ENCODE data around the gene HSPA8. TPM values are rescaled to one million over a fixed set of nuclear protein-coding genes. Genes with fewer than 3 reads are reported as not detected.

The HSPA8 gene
- total RNA-seq, 1 donor from 2014 or later, result 1,453 TPM

DNA sequence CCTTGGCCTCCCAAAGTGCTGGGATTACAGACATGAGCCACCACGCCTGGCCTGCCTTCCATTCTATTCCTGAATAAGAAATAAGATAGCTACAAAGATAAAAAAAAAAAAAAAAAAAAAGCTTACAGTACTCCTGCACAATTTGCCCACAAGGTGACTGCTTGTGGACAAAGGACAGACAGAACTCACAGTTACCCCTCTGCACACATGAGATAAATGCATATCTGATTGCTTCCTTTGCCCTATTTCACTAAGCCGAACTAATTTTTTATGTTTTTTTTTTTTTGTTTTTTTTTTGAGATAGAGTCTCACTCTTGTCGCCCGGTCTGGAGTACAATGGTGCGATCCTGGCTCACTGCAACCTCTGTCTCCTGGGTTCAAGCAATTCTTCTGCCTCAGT, 23.6 kb upstream of the HSPA8 start:
- H3K27me3 Mint-ChIP-seq (ENCODE audit: insufficient read depth, low read depth), result no peaks in the 10 kb centered on the region
- no peak for DNase-seq (ENCODE audit: low spot score)
- no peak overlapping the region for H3K9ac ChIP-seq
- no peaks in the 10 kb centered on the region for H3K36me3 ChIP-seq
- no peaks in the 10 kb centered on the region for H3K9me3 Mint-ChIP-seq
- H3K27ac Mint-ChIP-seq, result no peak overlapping the region
- peaks cover 27% of the 10 kb centered on the region for H3K36me3 Mint-ChIP-seq
- TF ChIP-seq EZH2phosphoT487 (IDR thresholded peaks at IDR 0.05), result no peak
- no peak for TF ChIP-seq EZH2 (IDR thresholded peaks at IDR 0.05)
- H3K27ac ChIP-seq, result no peak overlapping the region
- H4K20me1 ChIP-seq (ENCODE audit: low read depth), result no peaks in the 10 kb centered on the region
- no peak overlapping the region for H3K4me3 Mint-ChIP-seq
- H3K4me3 ChIP-seq, result no peak overlapping the region
- H3K27me3 ChIP-seq, result no peaks in the 10 kb centered on the region
- H2AFZ ChIP-seq (replicated peaks), result no peak overlapping the region
- H3K4me1 ChIP-seq, result no peaks in the 10 kb centered on the region
- H3F3A ChIP-seq (ENCODE audit: low read depth), result no peaks in the 10 kb centered on the region
- no peak overlapping the region for H3K4me2 ChIP-seq
- H3K79me2 ChIP-seq (ENCODE audit: low read depth), result no peaks in the 10 kb centered on the region
- no peaks in the 10 kb centered on the region for H3K9me3 ChIP-seq (ENCODE audit: low read depth)
- H3K4me1 Mint-ChIP-seq, result peaks cover 7% of the 10 kb centered on the region

DNA sequence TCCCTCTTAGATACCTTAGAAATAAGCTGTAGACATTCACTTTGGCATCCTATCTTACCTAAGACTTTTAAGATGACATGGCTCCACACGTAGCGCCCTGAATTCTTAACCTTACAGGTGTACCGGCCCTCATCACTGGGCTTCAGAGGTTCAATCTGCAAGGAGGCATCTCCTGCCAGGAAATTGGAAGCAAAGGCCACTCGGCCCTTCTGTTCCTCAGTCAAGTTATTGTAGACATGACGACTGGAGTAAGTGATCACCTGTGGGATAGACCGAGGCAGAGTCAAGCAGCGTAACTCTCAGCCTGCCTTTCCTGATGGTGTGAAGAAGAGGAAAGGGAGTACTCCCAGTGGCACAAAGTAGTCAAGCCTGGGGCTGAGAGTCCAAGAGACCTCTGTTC, 22.5 kb upstream of the HSPA8 start:
- no peak overlapping the region for H3K27ac Mint-ChIP-seq
- Histone ChIP-seq H3K79me2 (ENCODE audit: low read depth) (no peaks in the 10 kb centered on the region), H3K36me3 (no peaks in the 10 kb centered on the region), H3F3A (ENCODE audit: low read depth) (no peaks in the 10 kb centered on the region), H4K20me1 (ENCODE audit: low read depth) (no peaks in the 10 kb centered on the region), H3K27me3 (no peaks in the 10 kb centered on the region), H2AFZ (replicated peaks) (no peak overlapping the region), H3K9ac (no peak overlapping the region), H3K27ac (no peak overlapping the region), H3K4me1 (no peaks in the 10 kb centered on the region), H3K4me3 (no peak overlapping the region), H3K4me2 (no peak overlapping the region), H3K9me3 (ENCODE audit: low read depth) (no peaks in the 10 kb centered on the region)
- no peak for DNase-seq (ENCODE audit: low spot score)
- H3K27me3 Mint-ChIP-seq (ENCODE audit: insufficient read depth, low read depth), result no peaks in the 10 kb centered on the region
- peaks cover 7% of the 10 kb centered on the region for H3K4me1 Mint-ChIP-seq
- H3K9me3 Mint-ChIP-seq, result no peaks in the 10 kb centered on the region
- TF ChIP-seq EZH2phosphoT487 (IDR thresholded peaks at IDR 0.05) (no peak), EZH2 (IDR thresholded peaks at IDR 0.05) (no peak)
- TF ChIP-seq, protein P1, sequence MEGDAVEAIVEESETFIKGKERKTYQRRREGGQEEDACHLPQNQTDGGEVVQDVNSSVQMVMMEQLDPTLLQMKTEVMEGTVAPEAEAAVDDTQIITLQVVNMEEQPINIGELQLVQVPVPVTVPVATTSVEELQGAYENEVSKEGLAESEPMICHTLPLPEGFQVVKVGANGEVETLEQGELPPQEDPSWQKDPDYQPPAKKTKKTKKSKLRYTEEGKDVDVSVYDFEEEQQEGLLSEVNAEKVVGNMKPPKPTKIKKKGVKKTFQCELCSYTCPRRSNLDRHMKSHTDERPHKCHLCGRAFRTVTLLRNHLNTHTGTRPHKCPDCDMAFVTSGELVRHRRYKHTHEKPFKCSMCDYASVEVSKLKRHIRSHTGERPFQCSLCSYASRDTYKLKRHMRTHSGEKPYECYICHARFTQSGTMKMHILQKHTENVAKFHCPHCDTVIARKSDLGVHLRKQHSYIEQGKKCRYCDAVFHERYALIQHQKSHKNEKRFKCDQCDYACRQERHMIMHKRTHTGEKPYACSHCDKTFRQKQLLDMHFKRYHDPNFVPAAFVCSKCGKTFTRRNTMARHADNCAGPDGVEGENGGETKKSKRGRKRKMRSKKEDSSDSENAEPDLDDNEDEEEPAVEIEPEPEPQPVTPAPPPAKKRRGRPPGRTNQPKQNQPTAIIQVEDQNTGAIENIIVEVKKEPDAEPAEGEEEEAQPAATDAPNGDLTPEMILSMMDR (IDR thresholded peaks at IDR 0.05), result no peak
- H3K4me3 Mint-ChIP-seq, result no peak overlapping the region
- H3K36me3 Mint-ChIP-seq, result peaks cover 27% of the 10 kb centered on the region

DNA sequence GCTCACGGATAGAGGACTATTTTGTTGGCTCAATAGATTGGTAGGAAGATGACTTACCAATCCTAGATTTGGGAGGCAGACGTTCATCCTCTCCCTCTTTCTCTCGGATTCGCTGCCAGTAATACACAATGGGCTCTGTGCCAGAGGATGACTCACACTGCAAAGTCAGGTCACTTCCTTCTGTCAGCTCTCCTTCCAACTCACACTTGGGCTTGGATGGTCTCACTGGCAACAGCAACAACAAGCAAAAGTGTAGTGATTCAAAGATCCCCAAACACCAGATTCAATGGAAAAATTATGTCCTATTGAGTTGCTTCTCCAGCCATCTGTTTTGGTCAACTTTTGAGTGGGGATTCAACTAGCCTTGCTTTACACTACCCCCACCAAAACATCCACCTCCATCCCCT, 21.7 kb upstream of the HSPA8 start:
- DNase-seq (ENCODE audit: low spot score), result no peak
- Histone ChIP-seq H3K27me3 (no peaks in the 10 kb centered on the region), H3K27ac (no peak overlapping the region), H4K20me1 (ENCODE audit: low read depth) (no peaks in the 10 kb centered on the region), H3F3A (ENCODE audit: low read depth) (no peaks in the 10 kb centered on the region), H3K9me3 (ENCODE audit: low read depth) (no peaks in the 10 kb centered on the region), H3K4me1 (no peaks in the 10 kb centered on the region), H3K79me2 (ENCODE audit: low read depth) (no peaks in the 10 kb centered on the region), H3K36me3 (no peaks in the 10 kb centered on the region), H3K4me3 (no peak overlapping the region), H2AFZ (replicated peaks) (no peak overlapping the region), H3K4me2 (no peak overlapping the region), H3K9ac (no peak overlapping the region)
- TF ChIP-seq, protein P1 (IDR thresholded peaks at IDR 0.05), result no peak
- no peak for TF ChIP-seq EZH2phosphoT487 (IDR thresholded peaks at IDR 0.05)
- no peak for TF ChIP-seq EZH2 (IDR thresholded peaks at IDR 0.05)
- no peak overlapping the region for H3K27ac Mint-ChIP-seq
- no peak overlapping the region for H3K4me3 Mint-ChIP-seq
- no peaks in the 10 kb centered on the region for H3K9me3 Mint-ChIP-seq
- H3K4me1 Mint-ChIP-seq, result peaks cover 7% of the 10 kb centered on the region
- H3K27me3 Mint-ChIP-seq (ENCODE audit: insufficient read depth, low read depth), result no peaks in the 10 kb centered on the region
- H3K36me3 Mint-ChIP-seq, result peaks cover 27% of the 10 kb centered on the region

DNA sequence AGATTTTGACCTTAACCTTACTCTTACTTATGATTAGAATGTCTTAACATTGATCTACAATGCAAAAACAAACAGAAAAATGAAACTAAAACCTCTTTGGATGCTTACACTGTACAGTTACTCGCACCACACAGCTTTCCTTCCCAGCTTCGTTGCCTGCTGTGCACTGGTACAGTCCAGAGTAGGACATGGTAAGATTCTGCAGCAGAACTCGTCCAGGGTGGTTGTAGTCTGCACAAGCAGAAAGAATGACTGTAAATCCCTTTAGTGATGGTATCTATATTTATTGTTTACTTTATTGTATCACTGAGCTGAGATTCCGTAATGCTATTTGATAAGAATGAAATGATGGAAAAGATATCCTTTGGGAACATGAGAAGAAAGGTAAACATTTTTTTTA, 21.0 kb upstream of the HSPA8 start:
- H3K36me3 ChIP-seq, result no peaks in the 10 kb centered on the region
- Mint-ChIP-seq H3K27ac (no peak overlapping the region), H3K27me3 (ENCODE audit: insufficient read depth, low read depth) (no peaks in the 10 kb centered on the region), H3K4me3 (no peak overlapping the region), H3K36me3 (peaks cover 23% of the 10 kb centered on the region), H3K9me3 (no peaks in the 10 kb centered on the region), H3K4me1 (peaks cover 7% of the 10 kb centered on the region)
- H3F3A ChIP-seq (ENCODE audit: low read depth), result no peaks in the 10 kb centered on the region
- H3K4me1 ChIP-seq, result no peaks in the 10 kb centered on the region
- no peaks in the 10 kb centered on the region for H4K20me1 ChIP-seq (ENCODE audit: low read depth)
- no peak overlapping the region for H3K4me3 ChIP-seq
- no peak overlapping the region for H2AFZ ChIP-seq (replicated peaks)
- H3K27ac ChIP-seq, result no peak overlapping the region
- no peak overlapping the region for H3K4me2 ChIP-seq
- H3K27me3 ChIP-seq, result no peaks in the 10 kb centered on the region
- H3K9ac ChIP-seq, result no peak overlapping the region
- DNase-seq (ENCODE audit: low spot score), result no peak
- TF ChIP-seq, protein P1 (IDR thresholded peaks at IDR 0.05), result no peak
- TF ChIP-seq EZH2phosphoT487 (IDR thresholded peaks at IDR 0.05) (no peak), EZH2 (IDR thresholded peaks at IDR 0.05) (no peak)
- no peaks in the 10 kb centered on the region for H3K9me3 ChIP-seq (ENCODE audit: low read depth)
- no peaks in the 10 kb centered on the region for H3K79me2 ChIP-seq (ENCODE audit: low read depth)
